ENCODE measurements around the gene TM9SF3. TPM values are rescaled to one million over a fixed set of nuclear protein-coding genes. Genes with fewer than 3 reads are reported as not detected.

TM9SF3 gene
- total RNA-seq, 4 donors from 2014 or later, result 75.5 to 99.9 (median 86.8) TPM

GRCh38 chr10:96502561-96503282 is 84.1 kb downstream of the TM9SF3 start:
- no peak for TF ChIP-seq CTCF (IDR thresholded peaks at IDR 0.05)
- ATAC-seq (ENCODE audit: low FRiP score) (no peak), DNase-seq (ENCODE audit: low spot score) (no peak)

GRCh38 chr10:96501985-96502384 is 84.8 kb downstream of the TM9SF3 start:
- DNase-seq (ENCODE audit: low spot score) (no peak), ATAC-seq (ENCODE audit: low FRiP score) (no peak)
- no peak for TF ChIP-seq CTCF (IDR thresholded peaks at IDR 0.05)

- no peak for ATAC-seq (ENCODE audit: low FRiP score)
- TF ChIP-seq CTCF (IDR thresholded peaks at IDR 0.05), result no peak
- DNase-seq (ENCODE audit: low spot score), result no peak
Observed at GRCh38 chr10:96500519-96500918, 86.3 kb downstream of the TM9SF3 start.

GRCh38 chr10:96500050-96500449 is 86.8 kb downstream of the TM9SF3 start:
- ATAC-seq (ENCODE audit: low FRiP score) (no peak), DNase-seq (ENCODE audit: low spot score) (no peak)
- no peak for TF ChIP-seq CTCF (IDR thresholded peaks at IDR 0.05)

- ATAC-seq (ENCODE audit: low FRiP score) (no peak), DNase-seq (ENCODE audit: low spot score) (no peak)
- no peak for TF ChIP-seq CTCF (IDR thresholded peaks at IDR 0.05)
Observed at GRCh38 chr10:96497391-96497790, 89.4 kb downstream of the TM9SF3 start.

GRCh38 chr10:96496281-96496925 is 90.4 kb downstream of the TM9SF3 start:
- ATAC-seq (ENCODE audit: low FRiP score) (no peak), DNase-seq (ENCODE audit: low spot score) (no peak)

More at GRCh38 chr10:96496281-96496925, 90.4 kb downstream of the TM9SF3 start:
- TF ChIP-seq CTCF (IDR thresholded peaks at IDR 0.05), result no peak
